Measurements from ENCODE around the gene CELSR3. TPM values are rescaled to one million over a fixed set of nuclear protein-coding genes. Genes with fewer than 3 reads are reported as not detected.

Gene CELSR3
- total RNA-seq, 1 donor from 2014 or later: 162 TPM

DNA sequence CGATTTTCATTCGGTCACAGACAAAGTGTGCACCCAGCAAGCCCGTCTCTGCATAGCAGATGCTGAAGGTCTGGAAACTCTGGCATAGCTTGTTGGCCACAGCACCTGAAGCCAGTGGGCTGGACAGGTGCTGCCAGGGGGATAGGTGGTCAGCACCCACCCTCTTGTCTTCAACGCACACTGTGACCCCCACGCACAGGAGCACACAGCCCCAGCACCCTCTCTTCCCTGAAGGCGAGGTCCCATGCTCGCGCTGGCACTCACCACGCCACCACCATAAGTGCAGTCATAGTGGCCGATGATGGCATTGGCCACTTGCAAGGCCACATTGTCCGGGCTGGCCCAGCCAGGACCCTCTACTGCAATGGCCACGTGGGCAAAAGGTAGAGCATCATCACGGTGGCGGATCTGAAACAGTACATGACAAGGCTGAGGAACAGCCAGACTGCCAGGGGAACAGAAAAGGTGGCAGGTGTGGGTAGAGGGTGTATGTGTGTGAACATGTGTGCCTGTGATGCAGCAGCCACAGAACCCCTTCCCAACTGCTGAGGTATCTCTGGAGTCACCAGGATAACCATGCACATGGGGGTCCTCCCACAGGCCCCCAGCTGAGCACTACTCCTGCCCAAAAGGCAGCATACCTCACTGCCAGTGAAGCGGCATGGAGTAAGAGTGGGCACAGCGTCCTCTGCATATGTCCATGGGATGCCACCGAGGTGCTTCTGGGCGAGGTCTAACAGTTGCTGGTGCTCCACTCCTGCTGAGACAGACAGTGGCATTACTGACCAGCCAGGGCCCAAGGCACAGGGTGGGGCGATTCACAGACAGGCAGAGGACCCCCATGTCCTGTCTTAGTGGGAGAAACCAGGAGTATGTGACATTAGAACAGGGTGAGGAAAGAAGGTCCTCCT lies 61.7 kb downstream of the CELSR3 start:
- H3K4me1 Mint-ChIP-seq (ENCODE audit: low read depth, unreplicated experiment): peaks cover 9% of the 10 kb centered on the region
- no peak overlapping the region for H3K27ac Mint-ChIP-seq (ENCODE audit: unreplicated experiment)
- no peak for DNase-seq
- peaks cover 11% of the 10 kb centered on the region for H3K9me3 Mint-ChIP-seq (ENCODE audit: unreplicated experiment)
- peaks cover 14% of the 10 kb centered on the region for H3K27me3 Mint-ChIP-seq (ENCODE audit: unreplicated experiment)
- no peak overlapping the region for H3K4me3 Mint-ChIP-seq (ENCODE audit: unreplicated experiment)
- TF ChIP-seq, protein P1, sequence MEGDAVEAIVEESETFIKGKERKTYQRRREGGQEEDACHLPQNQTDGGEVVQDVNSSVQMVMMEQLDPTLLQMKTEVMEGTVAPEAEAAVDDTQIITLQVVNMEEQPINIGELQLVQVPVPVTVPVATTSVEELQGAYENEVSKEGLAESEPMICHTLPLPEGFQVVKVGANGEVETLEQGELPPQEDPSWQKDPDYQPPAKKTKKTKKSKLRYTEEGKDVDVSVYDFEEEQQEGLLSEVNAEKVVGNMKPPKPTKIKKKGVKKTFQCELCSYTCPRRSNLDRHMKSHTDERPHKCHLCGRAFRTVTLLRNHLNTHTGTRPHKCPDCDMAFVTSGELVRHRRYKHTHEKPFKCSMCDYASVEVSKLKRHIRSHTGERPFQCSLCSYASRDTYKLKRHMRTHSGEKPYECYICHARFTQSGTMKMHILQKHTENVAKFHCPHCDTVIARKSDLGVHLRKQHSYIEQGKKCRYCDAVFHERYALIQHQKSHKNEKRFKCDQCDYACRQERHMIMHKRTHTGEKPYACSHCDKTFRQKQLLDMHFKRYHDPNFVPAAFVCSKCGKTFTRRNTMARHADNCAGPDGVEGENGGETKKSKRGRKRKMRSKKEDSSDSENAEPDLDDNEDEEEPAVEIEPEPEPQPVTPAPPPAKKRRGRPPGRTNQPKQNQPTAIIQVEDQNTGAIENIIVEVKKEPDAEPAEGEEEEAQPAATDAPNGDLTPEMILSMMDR (IDR thresholded peaks at IDR 0.05; ENCODE audit: partially characterized antibody, unreplicated experiment): no peak
- H3K36me3 Mint-ChIP-seq (ENCODE audit: unreplicated experiment): peaks cover 5% of the 10 kb centered on the region

DNA sequence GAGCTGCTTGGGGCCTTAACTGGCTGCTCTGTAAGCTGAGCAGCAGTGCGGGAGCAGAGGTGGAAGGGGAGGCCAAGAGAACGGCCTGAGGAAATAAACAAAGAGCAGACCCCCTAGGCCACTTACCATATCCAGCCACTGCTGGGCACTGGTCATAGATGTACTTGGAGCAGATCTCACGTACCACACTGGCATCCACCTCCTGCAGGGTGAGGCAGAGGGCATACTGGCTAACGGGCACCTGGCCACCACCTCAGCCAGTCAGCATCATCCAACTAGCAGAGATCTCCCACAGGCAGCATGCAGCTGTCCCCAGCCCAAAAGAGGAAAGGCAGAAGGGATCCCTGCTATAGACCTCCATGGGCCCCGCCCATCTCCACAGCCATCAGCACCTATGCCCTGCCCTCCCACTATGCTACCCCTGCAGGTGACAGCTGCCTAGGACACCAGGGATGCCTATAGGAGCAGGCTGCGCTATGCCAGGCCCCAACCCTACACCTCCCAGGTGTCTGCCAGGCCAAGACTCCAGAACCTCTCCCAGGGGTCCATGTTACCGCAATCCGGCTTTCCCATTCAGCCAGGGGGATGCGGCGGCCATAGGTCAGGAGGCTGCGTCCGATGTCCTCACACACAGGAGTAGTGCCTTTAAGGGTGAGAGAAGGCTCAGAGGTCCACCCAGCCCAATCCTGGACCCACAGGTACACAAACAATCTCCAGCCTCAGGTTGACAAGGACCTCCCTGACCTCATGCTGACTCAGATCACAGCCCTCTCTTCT lies 63.0 kb downstream of the CELSR3 start:
- Mint-ChIP-seq H3K27me3 (ENCODE audit: unreplicated experiment) (peaks cover 13% of the 10 kb centered on the region), H3K27ac (ENCODE audit: unreplicated experiment) (no peak overlapping the region), H3K9me3 (ENCODE audit: unreplicated experiment) (peaks cover 11% of the 10 kb centered on the region), H3K4me3 (ENCODE audit: unreplicated experiment) (no peak overlapping the region), H3K36me3 (ENCODE audit: unreplicated experiment) (peaks cover 5% of the 10 kb centered on the region), H3K4me1 (ENCODE audit: low read depth, unreplicated experiment) (peaks cover 12% of the 10 kb centered on the region)
- no peak for DNase-seq
- TF ChIP-seq, protein P1 (IDR thresholded peaks at IDR 0.05; ENCODE audit: partially characterized antibody, unreplicated experiment): no peak

DNA sequence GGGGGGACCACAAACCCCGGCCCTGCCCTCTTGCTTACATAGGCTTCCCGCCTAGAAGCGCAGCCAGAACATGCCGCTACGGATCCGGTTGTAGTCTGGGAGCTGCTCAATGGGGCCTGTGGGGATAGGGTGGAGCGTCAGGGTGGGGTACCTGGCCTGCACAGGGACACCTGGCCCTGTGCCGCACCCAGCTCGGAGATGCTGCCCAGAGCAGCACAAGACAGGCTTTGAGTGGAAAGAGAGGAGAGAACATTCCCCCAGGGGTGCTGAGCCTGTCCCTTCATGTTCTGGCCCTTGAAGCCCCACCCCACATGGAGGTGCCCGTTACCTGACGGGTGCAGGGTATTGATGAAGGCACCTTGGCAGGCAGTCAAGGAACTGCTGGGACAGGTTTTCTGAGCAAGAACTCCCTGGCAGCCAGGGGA lies 63.6 kb downstream of the CELSR3 start:
- Mint-ChIP-seq H3K27ac (ENCODE audit: unreplicated experiment) (no peak overlapping the region), H3K4me1 (ENCODE audit: low read depth, unreplicated experiment) (peaks cover 12% of the 10 kb centered on the region), H3K27me3 (ENCODE audit: unreplicated experiment) (peaks cover 11% of the 10 kb centered on the region), H3K9me3 (ENCODE audit: unreplicated experiment) (peaks cover 11% of the 10 kb centered on the region), H3K4me3 (ENCODE audit: unreplicated experiment) (no peak overlapping the region), H3K36me3 (ENCODE audit: unreplicated experiment) (peaks cover 5% of the 10 kb centered on the region)
- no peak for DNase-seq
- TF ChIP-seq, protein P1 (IDR thresholded peaks at IDR 0.05; ENCODE audit: partially characterized antibody, unreplicated experiment): no peak

DNA sequence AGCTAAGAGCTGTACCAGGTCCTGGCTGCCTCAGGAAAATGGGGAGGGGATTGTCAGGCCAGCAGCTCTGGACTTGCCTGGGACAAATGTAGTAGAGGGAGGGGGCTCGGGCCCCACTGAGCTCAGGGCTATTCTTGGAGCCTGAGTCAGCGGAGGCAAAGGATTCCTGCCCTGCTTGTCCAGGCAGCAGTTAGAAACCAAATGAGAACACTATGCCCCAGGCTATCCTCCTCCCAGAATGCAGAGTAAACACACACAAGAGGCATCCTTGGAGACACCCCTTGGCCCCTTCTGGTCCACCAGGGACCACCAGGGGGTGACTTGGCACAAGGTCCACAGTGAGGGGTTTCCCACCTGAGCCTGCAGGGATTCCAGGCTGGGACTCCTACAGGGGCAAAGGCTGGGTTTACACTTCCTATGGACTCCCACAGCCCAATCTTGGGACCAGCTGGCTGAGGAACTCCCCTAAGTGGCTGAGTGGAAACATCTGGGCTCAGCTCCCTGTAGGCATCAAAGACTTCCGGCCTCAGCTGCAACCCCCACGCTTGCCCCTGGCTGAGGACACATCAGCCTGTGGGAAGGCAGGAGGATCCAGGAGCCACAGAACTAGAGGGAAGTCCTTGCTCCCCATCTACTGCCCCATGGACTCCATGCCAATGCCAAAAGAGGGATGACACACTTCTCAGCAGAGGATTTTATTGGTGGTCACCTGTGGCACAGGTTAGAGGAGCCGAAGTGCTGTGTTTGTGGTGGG lies 64.2 kb downstream of the CELSR3 start:
- DNase-seq: no peak
- Mint-ChIP-seq H3K9me3 (ENCODE audit: unreplicated experiment) (peaks cover 11% of the 10 kb centered on the region), H3K27ac (ENCODE audit: unreplicated experiment) (peak overlapping the region; percentile 5), H3K27me3 (ENCODE audit: unreplicated experiment) (peaks cover 13% of the 10 kb centered on the region), H3K36me3 (ENCODE audit: unreplicated experiment) (peaks cover 5% of the 10 kb centered on the region), H3K4me1 (ENCODE audit: low read depth, unreplicated experiment) (peaks cover 12% of the 10 kb centered on the region), H3K4me3 (ENCODE audit: unreplicated experiment) (no peak overlapping the region)
- TF ChIP-seq, protein P1 (IDR thresholded peaks at IDR 0.05; ENCODE audit: partially characterized antibody, unreplicated experiment): no peak

Measured in glutamatergic neuron (in vitro differentiated cells).